ENCODE data around the gene SERPINA12. TPM values are rescaled to one million over a fixed set of nuclear protein-coding genes. Genes with fewer than 3 reads are reported as not detected.
A peak's percentile ranks its signal among the peaks of the same experiment; 100 is the strongest.

SERPINA12 gene
- polyA plus RNA-seq (2011; rRNA removed), result not detected in 2 replicates
- polyA plus RNA-seq (2012; cell fraction: cytosol; rRNA removed), result not detected in 2 replicates
- not detected in 2 replicates for polyA plus RNA-seq (2012; cell fraction: nucleus; rRNA removed)
- not detected in 3 replicates for polyA plus RNA-seq (2017; fragmentation: RNase III; extraction: RNeasy Plus Mini Kit Qiagen cat#74134 plus additional on column Dnase treatment)
- not detected in 2 replicates for polyA minus RNA-seq (2011; rRNA and poly(A)+ RNA removed)

GRCh38 chr14:94509356-94509755 lies at the start of gene SERPINA12:
Gene SERPINA12, minus strand, starts transcription at chr14:94509469. Its CDS starts 11,072 bp downstream, at chr14:94498397.
- FAIRE-seq (no peak), ATAC-seq (no peak), DNase-seq (ENCODE audit: low read depth in 1 of 2, low spot score in 1 of 2) (no peak)
- Histone ChIP-seq H3K4me1 (no peaks in the 10 kb centered on the region), H3K9me3 (no peaks in the 10 kb centered on the region), H3K4me2 (no peak within 1 kb of the TSS), H3K27ac (no peak within 1 kb of the TSS), H3K4me3 (no peak within 1 kb of the TSS)
- ChIA-PET POLR2A (no interaction called here), CTCF (no interaction called here)
- TF ChIP-seq PHF8 (IDR thresholded peaks at IDR 0.05; ENCODE audit: borderline replicate concordance, low read depth) (no peak), JUN (IDR thresholded peaks at IDR 0.05) (no peak), FOSB (CRISPR knock-in tag; IDR thresholded peaks at IDR 0.05) (no peak), ATOH8 (CRISPR knock-in tag; IDR thresholded peaks at IDR 0.05; ENCODE audit: low read depth) (no peak), POLR2A (IDR thresholded peaks at IDR 0.05; ENCODE audit: low read length) (no peak), HDAC2 (IDR thresholded peaks at IDR 0.05) (no peak), E2F6 (IDR thresholded peaks at IDR 0.05; ENCODE audit: borderline replicate concordance, low read depth) (no peak), TP53 (CRISPR knock-in tag; IDR thresholded peaks at IDR 0.05) (no peak), NPAS2 (CRISPR knock-in tag; IDR thresholded peaks at IDR 0.05; ENCODE audit: borderline replicate concordance) (no peak), ESRRA (IDR thresholded peaks at IDR 0.05; ENCODE audit: borderline replicate concordance, low read length) (no peak), EHMT2 (IDR thresholded peaks at IDR 0.05; ENCODE audit: low read depth) (no peak), RNF2 (IDR thresholded peaks at IDR 0.05; ENCODE audit: borderline replicate concordance, low read depth) (no peak), ELK1 (IDR thresholded peaks at IDR 0.05; ENCODE audit: low read depth, low read length) (no peak), ZC3H11A (IDR thresholded peaks at IDR 0.05) (no peak), CTCF (IDR thresholded peaks at IDR 0.05) (no peak), CHD2 (IDR thresholded peaks at IDR 0.05; ENCODE audit: low read length, partially characterized antibody) (no peak)
- 13% methylated on average over 3 of the region's 3 CpGs for WGBS (ENCODE audit: missing lambda C conversion rate)

GRCh38 chr14:94558842-94559241 lies 49.6 kb upstream of the SERPINA12 start:
- ChIA-PET POLR2A (no interaction called here), CTCF (interaction anchor here (0.6 to 9.3 kb wide), 2 partner anchors 9 to 416 kb away, joined by 3 to 70 read pairs; no protein-coding TSS in a partner anchor)
- peaks cover 18% of the 10 kb centered on the region; the same call in 1 of the 3 replicates for H3K9me3 ChIP-seq
- H3K4me3 ChIP-seq, result no peak overlapping the region
- H3K27ac ChIP-seq, result no peak overlapping the region
- no peak for TF ChIP-seq CHD4 (IDR thresholded peaks at IDR 0.05; ENCODE audit: borderline replicate concordance)
- TF ChIP-seq JUN (IDR thresholded peaks at IDR 0.05), result no peak
- no peak for TF ChIP-seq GATA3 (IDR thresholded peaks at IDR 0.05; ENCODE audit: borderline replicate concordance)
- no peak for TF ChIP-seq CEBPB (IDR thresholded peaks at IDR 0.05)
- DNase-seq (ENCODE audit: low read depth in 1 of 2, low spot score in 1 of 2) (no peak), FAIRE-seq (no peak), ATAC-seq (peak in 1 of 2 experiments; percentile 38; a peak in 1 of 6 replicates)
- no peak overlapping the region for H3K4me2 ChIP-seq
- 60% methylated on average over 2 of the region's 2 CpGs for WGBS (ENCODE audit: missing lambda C conversion rate)
- no peaks in the 10 kb centered on the region for H3K4me1 ChIP-seq

GRCh38 chr14:94557327-94557726 lies 48.1 kb upstream of the SERPINA12 start:
- no peaks in the 10 kb centered on the region for H3K4me1 ChIP-seq
- CTCF ChIA-PET, result interaction anchor here (0.9 to 9.3 kb wide), 4 partner anchors 8 to 71 kb away, joined by 3 to 70 read pairs (median 3); no protein-coding TSS in a partner anchor
- H3K4me3 ChIP-seq, result no peak overlapping the region
- 38% methylated on average over 1 of the region's 1 CpG for WGBS (ENCODE audit: missing lambda C conversion rate)
- no peak overlapping the region for H3K4me2 ChIP-seq
- POLR2A ChIA-PET, result no interaction called here
- FAIRE-seq, result no peak
- peaks cover 21% of the 10 kb centered on the region; the same call in 1 of the 3 replicates for H3K9me3 ChIP-seq
- no peak for DNase-seq (ENCODE audit: low read depth in 1 of 2, low spot score in 1 of 2)
- no peak overlapping the region for H3K27ac ChIP-seq
- no peak for ATAC-seq
- no peak for TF ChIP-seq JUNB (IDR thresholded peaks at IDR 0.05)
- no peak for TF ChIP-seq HEYL (CRISPR knock-in tag; IDR thresholded peaks at IDR 0.05)
- no peak for TF ChIP-seq FOXS1 (CRISPR knock-in tag; IDR thresholded peaks at IDR 0.05)
- TF ChIP-seq MYC (IDR thresholded peaks at IDR 0.05; ENCODE audit: borderline replicate concordance, low read length), result no peak
- TF ChIP-seq MAX (IDR thresholded peaks at IDR 0.05), result no peak
- TF ChIP-seq EP300 (IDR thresholded peaks at IDR 0.05), result no peak
- no peak for TF ChIP-seq CHD2 (IDR thresholded peaks at IDR 0.05; ENCODE audit: low read length, partially characterized antibody)
- TF ChIP-seq HES2 (IDR thresholded peaks at IDR 0.05), result no peak
- TF ChIP-seq POLR2AphosphoS2 (conservative IDR thresholded peaks at IDR 0.05; ENCODE audit: low read length), result no peak
- no peak for TF ChIP-seq RNF2 (IDR thresholded peaks at IDR 0.05; ENCODE audit: borderline replicate concordance, low read depth)
- no peak for TF ChIP-seq SMC3 (IDR thresholded peaks at IDR 0.05)
- TF ChIP-seq ATOH8 (CRISPR knock-in tag; IDR thresholded peaks at IDR 0.05; ENCODE audit: low read depth), result no peak
- TF ChIP-seq CBX8 (IDR thresholded peaks at IDR 0.05), result no peak
- TF ChIP-seq FOSB (CRISPR knock-in tag; IDR thresholded peaks at IDR 0.05), result no peak
